IPS-11a (cell line): ENCODE results near the gene TBX10.
"Not testable (repeated sequence)": the region's sequence is repeated elsewhere in the genome, so short reads cannot be mapped to it uniquely, and the experiment has no call there.

Source experiments
- H3K4me3 ChIP-seq: one replicate; pipeline ENCODE4 v1.5.1; 2013; ENCODE audit warnings: low read depth, low read length, control low read depth

The TBX10 gene

GRCh38 chr11:67646535-67647336, 7.2 kb upstream of the TBX10 start:
- H3K4me3 ChIP-seq, result no peak overlapping the region

- H3K4me3 ChIP-seq, result no peak overlapping the region
These were observed 6.2 kb upstream of the TBX10 start for GRCh38 chr11:67645521-67646461.

- no peak overlapping the region for H3K4me3 ChIP-seq
These were observed 5.2 kb upstream of the TBX10 start for GRCh38 chr11:67644472-67645418.

- no peak overlapping the region for H3K4me3 ChIP-seq
These were observed 4.5 kb upstream of the TBX10 start for GRCh38 chr11:67644042-67644441.

- H3K4me3 ChIP-seq, result no peak overlapping the region
These were observed 2.9 kb upstream of the TBX10 start for GRCh38 chr11:67642173-67643120.

- H3K4me3 ChIP-seq, result no peak overlapping the region
These were observed 2.0 kb upstream of the TBX10 start for GRCh38 chr11:67641338-67642172.

- H3K4me3 ChIP-seq, result no peak overlapping the region
These were observed 1.3 kb upstream of the TBX10 start for GRCh38 chr11:67640758-67641337.

- no peak overlapping the region for H3K4me3 ChIP-seq
These were observed 626 bp upstream of the TBX10 start for GRCh38 chr11:67640021-67640757.

- H3K4me3 ChIP-seq, result no peak overlapping the region
These were observed 777 bp downstream of the TBX10 start for GRCh38 chr11:67638535-67639437.

GRCh38 chr11:67637441-67637840, 2.1 kb downstream of the TBX10 start:
- not testable (repeated sequence) for H3K4me3 ChIP-seq

GRCh38 chr11:67636962-67637361, 2.6 kb downstream of the TBX10 start:
- no peak overlapping the region for H3K4me3 ChIP-seq

- no peak overlapping the region for H3K4me3 ChIP-seq
These were observed 4.4 kb downstream of the TBX10 start for GRCh38 chr11:67635231-67635521.

GRCh38 chr11:67634366-67635230, 5.0 kb downstream of the TBX10 start:
- H3K4me3 ChIP-seq, result no peak overlapping the region

GRCh38 chr11:67633758-67634365, 5.7 kb downstream of the TBX10 start:
- no peak overlapping the region for H3K4me3 ChIP-seq

- no peak overlapping the region for H3K4me3 ChIP-seq
These were observed 6.4 kb downstream of the TBX10 start for GRCh38 chr11:67632982-67633755.
